Measurements from ENCODE around the gene TPRA1.

GRCh38 chr3:127573401-127573800 lies 17.1 kb downstream of the TPRA1 start:
- TF ChIP-seq CTCF (IDR thresholded peaks at IDR 0.05) (no peak), POLR2A (IDR thresholded peaks at IDR 0.05) (no peak)
